OCI-LY1 (cell line): ENCODE data around the gene IGSF3.
"Not testable (repeated sequence)": the region's sequence is repeated elsewhere in the genome, so short reads cannot be mapped to it uniquely, and the experiment has no call there.

Experiments
- EZH2 ChIP-seq: fragments of 200-600 bp; sonication (generic), shearing (Covaris generic); IDR thresholded peaks from 2 replicates; pipeline ENCODE4 v1.8.0; 2017; ENCODE audit warnings: borderline replicate concordance, mixed run types, mild to moderate bottlenecking, antibody characterized with exemption, low read length, moderate library complexity, mixed read lengths
- TF ChIP-seq, protein P1 (sequence below): fragments of 200-600 bp; sonication (generic), shearing (Covaris generic); IDR thresholded peaks from 2 replicates; pipeline ENCODE4 v1.5.1; 2017; ENCODE audit warnings: mild to moderate bottlenecking, antibody characterized with exemption, low read length, moderate library complexity, mixed read lengths

DNA sequence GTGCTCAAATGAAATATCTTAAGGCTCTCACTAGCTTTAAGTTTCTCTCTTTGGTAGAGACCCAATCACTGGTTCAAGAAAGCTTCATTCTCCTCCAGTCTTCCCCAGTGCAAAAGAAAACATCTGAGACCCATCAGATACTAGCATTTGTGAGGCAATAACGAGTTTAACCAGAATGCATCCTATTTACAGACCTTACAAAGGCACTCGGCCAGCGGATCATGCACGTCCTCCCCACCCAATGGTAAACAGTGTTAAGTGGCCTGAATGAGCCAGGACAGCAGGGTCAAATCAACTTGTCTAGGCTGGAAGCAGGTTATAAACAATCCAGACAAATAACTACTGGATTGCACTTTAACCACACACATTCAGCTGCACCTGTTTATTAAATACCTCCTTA lies 48.4 kb downstream of the IGSF3 start:
- TF ChIP-seq, protein P1, sequence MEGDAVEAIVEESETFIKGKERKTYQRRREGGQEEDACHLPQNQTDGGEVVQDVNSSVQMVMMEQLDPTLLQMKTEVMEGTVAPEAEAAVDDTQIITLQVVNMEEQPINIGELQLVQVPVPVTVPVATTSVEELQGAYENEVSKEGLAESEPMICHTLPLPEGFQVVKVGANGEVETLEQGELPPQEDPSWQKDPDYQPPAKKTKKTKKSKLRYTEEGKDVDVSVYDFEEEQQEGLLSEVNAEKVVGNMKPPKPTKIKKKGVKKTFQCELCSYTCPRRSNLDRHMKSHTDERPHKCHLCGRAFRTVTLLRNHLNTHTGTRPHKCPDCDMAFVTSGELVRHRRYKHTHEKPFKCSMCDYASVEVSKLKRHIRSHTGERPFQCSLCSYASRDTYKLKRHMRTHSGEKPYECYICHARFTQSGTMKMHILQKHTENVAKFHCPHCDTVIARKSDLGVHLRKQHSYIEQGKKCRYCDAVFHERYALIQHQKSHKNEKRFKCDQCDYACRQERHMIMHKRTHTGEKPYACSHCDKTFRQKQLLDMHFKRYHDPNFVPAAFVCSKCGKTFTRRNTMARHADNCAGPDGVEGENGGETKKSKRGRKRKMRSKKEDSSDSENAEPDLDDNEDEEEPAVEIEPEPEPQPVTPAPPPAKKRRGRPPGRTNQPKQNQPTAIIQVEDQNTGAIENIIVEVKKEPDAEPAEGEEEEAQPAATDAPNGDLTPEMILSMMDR = not testable (repeated sequence)
- not testable (repeated sequence) for TF ChIP-seq EZH2
